Measurements from ENCODE around the gene MYOM3.

GRCh38 chr1:24117132-24117531 lies 5.2 kb upstream of the MYOM3 start:
- TF ChIP-seq TCF12 (IDR thresholded peaks at IDR 0.05; ENCODE audit: low read depth) (no peak), MAX (IDR thresholded peaks at IDR 0.05) (no peak), RAD21 (IDR thresholded peaks at IDR 0.05; ENCODE audit: low read depth) (no peak), EP300 (IDR thresholded peaks at IDR 0.05; ENCODE audit: borderline replicate concordance) (no peak), REST (IDR thresholded peaks at IDR 0.05; ENCODE audit: low read depth) (no peak), YY1 (IDR thresholded peaks at IDR 0.05; ENCODE audit: low read depth) (no peak), TAF1 (IDR thresholded peaks at IDR 0.05; ENCODE audit: low read depth) (no peak), TEAD4 (IDR thresholded peaks at IDR 0.05) (no peak)

All from Ishikawa (cell line).